Measurements from ENCODE around the gene GABRB3.

The GABRB3 gene

GRCh38 chr15:26676115-26676514 lies 96.8 kb downstream of the GABRB3 start:
- DNase-seq (ENCODE audit: low read depth): no peak

- DNase-seq (ENCODE audit: low read depth): no peak
These were observed 98.4 kb downstream of the GABRB3 start for GRCh38 chr15:26674467-26674866.

GRCh38 chr15:26673445-26673844 lies 99.4 kb downstream of the GABRB3 start:
- DNase-seq (ENCODE audit: low read depth): no peak

- DNase-seq (ENCODE audit: low read depth): no peak
These were observed 102.8 kb downstream of the GABRB3 start for GRCh38 chr15:26670116-26670515.

GRCh38 chr15:26667222-26667988 lies 105.5 kb downstream of the GABRB3 start:
- DNase-seq (ENCODE audit: low read depth): no peak

- DNase-seq (ENCODE audit: low read depth): no peak
These were observed 106.7 kb downstream of the GABRB3 start for GRCh38 chr15:26665957-26666791.

GRCh38 chr15:26662283-26662682 lies 110.6 kb downstream of the GABRB3 start:
- no peak for DNase-seq (ENCODE audit: low read depth)

GRCh38 chr15:26661748-26662147 lies 111.1 kb downstream of the GABRB3 start:
- no peak for DNase-seq (ENCODE audit: low read depth)

- DNase-seq (ENCODE audit: low read depth): no peak
These were observed 111.8 kb downstream of the GABRB3 start for GRCh38 chr15:26661107-26661506.

- DNase-seq (ENCODE audit: low read depth): no peak
These were observed 112.6 kb downstream of the GABRB3 start for GRCh38 chr15:26660241-26660640.

GRCh38 chr15:26658290-26658689 lies 114.6 kb downstream of the GABRB3 start:
- DNase-seq (ENCODE audit: low read depth): no peak

- no peak for DNase-seq (ENCODE audit: low read depth)
These were observed 116.8 kb downstream of the GABRB3 start for GRCh38 chr15:26656080-26656479.

GRCh38 chr15:26651909-26652308 lies 121.0 kb downstream of the GABRB3 start:
- no peak for DNase-seq (ENCODE audit: low read depth)

- DNase-seq (ENCODE audit: low read depth): no peak
These were observed 124.2 kb downstream of the GABRB3 start for GRCh38 chr15:26648676-26649075.

- DNase-seq (ENCODE audit: low read depth): no peak
These were observed 127.9 kb downstream of the GABRB3 start for GRCh38 chr15:26644948-26645347.

- DNase-seq (ENCODE audit: low read depth): no peak
These were observed 131.7 kb downstream of the GABRB3 start for GRCh38 chr15:26641144-26641543.

GRCh38 chr15:26640601-26641000 lies 132.3 kb downstream of the GABRB3 start:
- DNase-seq (ENCODE audit: low read depth): no peak

GRCh38 chr15:26639966-26640365 lies 132.9 kb downstream of the GABRB3 start:
- DNase-seq (ENCODE audit: low read depth): no peak

- DNase-seq (ENCODE audit: low read depth): no peak
These were observed 137.3 kb downstream of the GABRB3 start for GRCh38 chr15:26635614-26636013.

GRCh38 chr15:26635105-26635504 lies 137.8 kb downstream of the GABRB3 start:
- no peak for DNase-seq (ENCODE audit: low read depth)

GRCh38 chr15:26634319-26634718 lies 138.5 kb downstream of the GABRB3 start:
- no peak for DNase-seq (ENCODE audit: low read depth)

GRCh38 chr15:26632500-26632899 lies 140.4 kb downstream of the GABRB3 start:
- DNase-seq (ENCODE audit: low read depth): no peak

- no peak for DNase-seq (ENCODE audit: low read depth)
These were observed 141.0 kb downstream of the GABRB3 start for GRCh38 chr15:26631894-26632293.

Data from HS-27A (cell line).